Islet of Langerhans (tissue), 1 donor: ENCODE results near the gene PKIG.
"Not testable (repeated sequence)": the region's sequence is repeated elsewhere in the genome, so short reads cannot be mapped to it uniquely, and the experiment has no call there.

ENCODE experiments used
- FAIRE-seq: peaks from one replicate; lab custom pipeline; 2011; peaks lifted over from hg19 to GRCh38; lab: Jason Lieb, UNC

The PKIG gene

DNA sequence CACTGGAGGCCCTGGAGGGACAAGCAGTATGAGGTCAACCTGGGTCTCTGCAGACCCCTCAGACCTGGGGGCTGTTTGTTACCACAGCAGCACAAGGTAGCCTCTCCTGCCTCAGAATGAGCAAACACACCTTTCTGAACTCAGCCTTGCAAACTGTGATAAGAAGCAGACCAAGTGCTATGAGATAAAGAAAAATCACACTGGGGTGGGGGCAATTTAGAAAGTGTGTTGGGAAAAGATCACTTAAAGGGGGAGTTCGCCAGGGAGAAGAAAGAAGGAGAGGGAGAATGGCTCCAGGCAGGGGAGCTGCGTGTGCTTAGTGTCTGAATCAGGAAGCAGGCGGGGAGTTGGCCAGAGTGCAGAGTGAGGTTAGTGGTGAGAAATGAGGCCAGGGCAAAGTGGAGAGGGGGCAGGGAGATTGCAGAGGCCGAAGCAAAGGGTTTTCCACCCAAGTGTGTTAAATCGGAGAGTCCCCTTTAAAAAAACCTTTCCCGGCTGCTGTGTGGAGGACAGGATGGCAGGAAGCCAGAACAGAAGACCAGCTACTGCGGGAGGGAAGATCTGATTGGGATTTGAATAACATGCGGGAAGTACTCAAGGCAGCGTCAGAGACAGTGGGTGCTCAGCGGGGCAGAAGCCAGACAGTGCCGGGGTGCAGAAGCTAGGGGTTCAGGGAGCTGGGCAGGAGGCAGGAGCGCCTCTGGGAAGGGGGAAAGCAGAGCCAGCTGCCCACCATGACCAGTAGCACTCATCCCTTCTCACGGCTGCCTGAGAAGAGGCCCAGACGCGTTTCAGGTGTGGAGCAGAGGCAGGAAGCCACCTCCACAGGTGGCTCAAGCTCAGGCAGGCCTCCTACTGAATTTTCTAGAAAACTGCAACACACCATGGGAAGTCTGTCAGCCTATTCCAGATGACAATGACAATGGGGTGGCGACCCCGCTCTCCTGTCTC lies 60.1 kb downstream of the PKIG start:
- FAIRE-seq = no peak

DNA sequence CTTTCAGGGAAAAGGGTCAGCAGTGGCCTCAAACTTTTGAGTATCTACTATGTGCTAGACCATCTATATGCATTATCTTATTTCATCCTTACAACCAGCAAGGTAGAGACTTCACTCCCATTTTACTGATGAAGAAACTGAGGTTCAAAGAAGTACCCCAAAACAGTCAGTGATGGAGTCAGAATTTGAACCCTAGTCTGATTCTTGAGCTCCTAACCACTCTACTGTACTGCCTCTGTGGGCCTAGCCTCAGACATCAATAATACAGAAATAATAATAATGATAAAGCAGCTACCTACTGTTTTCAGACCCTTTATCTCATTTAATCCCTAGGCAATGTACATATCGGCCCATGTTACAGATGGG lies 60.8 kb downstream of the PKIG start:
- no peak for FAIRE-seq

DNA sequence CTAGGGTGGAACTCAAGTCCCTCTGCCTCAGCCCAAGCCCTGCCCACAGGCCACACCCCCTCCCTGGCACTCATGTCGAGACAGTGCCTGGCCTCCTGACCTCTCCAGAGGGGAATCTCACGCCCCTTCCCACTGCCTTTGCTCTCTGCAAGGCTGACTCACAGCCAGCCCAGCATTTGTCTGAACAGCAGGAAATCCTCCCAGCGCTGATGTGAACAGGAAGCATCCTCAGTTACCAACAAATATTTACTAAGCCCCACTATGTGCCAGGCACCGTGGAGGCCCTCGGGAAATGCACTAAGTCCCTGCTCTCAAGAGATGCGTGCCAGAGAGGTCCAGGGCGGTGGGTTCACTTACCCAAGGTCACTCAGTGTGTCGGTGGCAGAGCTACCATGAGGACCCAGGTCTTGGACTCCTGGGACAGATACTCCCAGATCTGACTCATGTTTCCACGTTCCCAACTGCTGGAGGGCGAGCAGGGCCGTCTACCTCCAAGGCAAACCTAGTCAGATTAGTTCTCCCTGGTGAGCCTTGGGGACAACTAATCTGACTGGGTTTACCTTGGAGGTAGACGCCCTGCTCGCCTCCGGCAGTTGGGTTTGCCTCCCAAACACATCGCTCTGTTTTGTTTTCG lies 61.3 kb downstream of the PKIG start:
- no peak for FAIRE-seq

DNA sequence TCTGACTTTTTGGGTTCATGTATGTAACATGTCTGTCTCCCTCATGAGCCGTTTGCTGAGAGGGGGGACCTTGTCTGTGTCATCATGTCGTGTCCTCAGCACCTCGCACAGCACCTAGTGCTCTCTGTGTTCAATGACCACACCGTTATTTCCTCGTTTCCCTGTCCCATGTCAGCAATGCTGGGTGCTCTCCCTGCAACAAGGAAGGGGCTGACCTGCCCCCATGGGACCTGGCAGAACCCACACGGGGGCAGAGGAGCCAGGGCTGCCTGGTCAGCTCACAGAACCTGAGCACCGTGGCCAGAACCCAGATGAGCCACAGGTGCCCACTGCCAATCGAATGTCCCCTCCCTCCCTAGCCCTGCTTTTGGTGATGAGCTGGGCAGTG lies 61.8 kb downstream of the PKIG start:
- no peak for FAIRE-seq

DNA sequence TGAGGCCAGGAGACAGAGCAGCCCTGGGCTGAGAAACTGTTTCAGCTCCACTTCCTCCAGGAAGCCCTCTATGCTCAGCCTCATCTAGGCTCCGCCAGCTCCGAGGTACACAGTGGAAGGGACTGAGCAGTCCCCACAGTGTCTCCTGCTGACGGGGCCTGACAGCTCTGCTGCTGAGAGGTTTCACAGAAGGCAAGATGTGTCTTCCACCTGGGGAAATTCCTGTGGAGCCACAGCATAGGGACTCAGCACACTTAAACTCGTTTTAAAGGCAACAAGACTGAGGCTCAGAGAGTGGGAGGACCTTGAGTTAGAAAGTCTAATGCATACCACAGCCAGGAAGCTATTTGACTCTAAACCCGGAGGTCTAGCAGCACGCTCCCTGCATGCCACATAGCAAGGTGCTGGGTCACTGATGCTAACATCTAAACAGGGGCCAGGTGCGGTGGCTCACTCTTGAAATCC lies 62.3 kb downstream of the PKIG start:
- FAIRE-seq = no peak

DNA sequence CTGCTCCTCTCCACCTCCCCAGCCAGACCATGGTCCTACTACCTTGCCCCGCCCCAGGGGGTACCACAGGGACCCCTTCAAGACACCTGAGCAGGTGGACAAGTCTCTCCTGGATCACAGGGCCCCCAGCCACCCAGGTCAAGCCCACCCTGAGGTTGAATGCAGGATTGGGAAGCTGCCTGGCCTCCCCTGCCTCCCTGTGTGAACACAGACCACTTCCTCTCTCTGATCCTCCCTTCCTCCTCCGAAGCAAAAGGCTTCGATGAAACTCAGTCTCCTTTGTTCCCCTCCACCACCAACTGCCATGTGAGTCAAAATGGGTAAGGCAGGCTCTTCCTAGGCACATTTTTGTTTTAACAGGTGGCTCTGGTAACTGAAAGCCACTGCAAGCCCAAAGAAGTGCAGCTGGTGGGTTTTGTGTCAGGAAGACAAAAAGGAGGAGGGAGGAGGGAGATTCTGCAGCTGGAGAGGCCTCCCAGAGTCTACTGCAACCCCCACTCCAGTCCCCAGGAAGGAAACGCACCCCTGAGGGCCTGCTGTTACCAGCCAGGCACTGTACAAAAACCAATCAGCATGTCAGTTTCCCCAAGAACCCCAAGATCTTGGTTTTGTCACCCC lies 63.8 kb downstream of the PKIG start:
- no peak for FAIRE-seq

DNA sequence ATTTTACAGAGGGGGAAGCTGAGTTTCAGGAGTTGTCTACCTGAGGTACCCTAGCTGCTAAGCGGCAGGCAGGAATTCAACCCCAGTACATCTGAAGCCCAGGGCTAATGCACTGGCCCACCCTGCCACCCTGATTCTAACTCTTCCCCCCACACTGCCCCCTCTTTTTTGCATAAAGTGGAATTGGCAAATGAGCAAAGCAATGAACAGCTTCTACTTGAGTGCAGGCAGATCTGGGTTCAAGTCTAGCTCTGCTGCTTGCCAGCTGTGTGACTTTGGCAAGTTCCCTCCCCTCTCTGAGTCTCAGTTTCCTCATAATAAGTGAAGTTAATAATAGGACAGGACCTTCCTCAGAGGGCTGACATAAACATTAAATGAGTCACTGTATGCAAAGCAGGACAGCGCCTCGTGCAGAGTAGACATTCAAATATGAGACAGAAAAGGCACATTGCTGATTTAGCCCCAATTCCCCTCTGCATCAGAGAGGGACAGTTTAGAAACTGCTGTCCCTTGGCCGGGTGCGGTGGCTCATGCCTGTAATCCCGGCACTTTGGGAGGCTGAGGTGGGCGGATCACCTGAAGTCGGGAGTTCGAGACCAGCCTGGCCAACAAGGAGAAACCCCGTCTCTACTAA lies 64.4 kb downstream of the PKIG start:
- FAIRE-seq = no peak

DNA sequence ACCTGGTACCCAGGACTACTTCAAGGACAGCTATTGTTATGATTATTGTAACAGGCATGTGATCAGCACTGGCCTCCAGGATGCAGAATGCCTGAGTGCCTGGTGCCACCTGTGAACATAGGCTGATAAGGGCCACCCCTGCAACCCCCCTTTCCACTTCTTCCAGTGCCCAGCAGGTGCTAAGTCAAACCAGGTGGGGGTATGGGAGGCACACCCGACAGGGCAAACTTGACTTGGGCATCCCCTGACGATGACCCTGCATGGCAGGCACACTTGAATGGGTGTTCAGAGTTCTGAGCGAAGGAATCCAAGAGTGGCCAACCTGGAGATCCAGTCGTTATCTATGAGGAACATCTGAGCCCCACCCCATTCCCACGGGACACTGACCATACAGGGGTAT lies 65.7 kb downstream of the PKIG start:
- no peak for FAIRE-seq

DNA sequence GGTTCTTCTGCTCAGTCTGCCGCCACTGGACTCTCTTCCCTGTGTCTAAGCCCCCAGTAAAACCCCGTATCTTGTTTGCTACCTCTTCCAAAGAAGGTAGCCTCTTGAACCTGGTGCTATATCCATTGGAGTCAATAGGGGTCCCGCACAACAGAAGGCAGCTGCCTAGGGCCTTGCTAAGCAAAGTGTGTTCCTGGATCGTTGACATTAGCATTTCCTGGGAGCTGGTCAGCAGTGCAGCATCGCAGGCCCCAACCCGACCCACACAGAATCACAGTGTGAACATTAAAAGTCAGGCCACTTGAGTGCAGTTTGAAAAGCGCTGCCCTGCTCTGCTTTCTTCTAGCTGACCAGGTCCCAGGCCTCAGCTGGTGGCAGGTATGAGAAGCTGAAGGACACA lies 66.2 kb downstream of the PKIG start:
- FAIRE-seq = no peak

DNA sequence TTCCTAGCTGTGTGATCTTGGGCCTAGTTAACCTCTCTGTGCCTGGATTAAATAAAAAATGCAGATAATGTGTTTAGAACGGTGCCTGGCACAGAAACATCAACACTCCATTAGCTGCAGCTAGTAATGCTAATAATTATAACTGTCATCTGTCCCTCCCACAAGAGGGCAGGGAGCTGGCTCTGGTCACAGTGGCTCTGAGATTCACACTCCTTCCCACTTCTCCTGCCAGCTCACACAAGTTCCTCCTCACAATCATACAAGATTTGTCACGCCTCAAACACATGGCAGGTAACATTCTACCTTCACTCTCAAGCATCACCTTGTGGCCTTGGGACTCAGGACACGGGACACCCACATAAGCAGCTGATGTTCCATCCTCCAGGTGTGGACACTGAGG lies 66.7 kb downstream of the PKIG start:
- FAIRE-seq = no peak

DNA sequence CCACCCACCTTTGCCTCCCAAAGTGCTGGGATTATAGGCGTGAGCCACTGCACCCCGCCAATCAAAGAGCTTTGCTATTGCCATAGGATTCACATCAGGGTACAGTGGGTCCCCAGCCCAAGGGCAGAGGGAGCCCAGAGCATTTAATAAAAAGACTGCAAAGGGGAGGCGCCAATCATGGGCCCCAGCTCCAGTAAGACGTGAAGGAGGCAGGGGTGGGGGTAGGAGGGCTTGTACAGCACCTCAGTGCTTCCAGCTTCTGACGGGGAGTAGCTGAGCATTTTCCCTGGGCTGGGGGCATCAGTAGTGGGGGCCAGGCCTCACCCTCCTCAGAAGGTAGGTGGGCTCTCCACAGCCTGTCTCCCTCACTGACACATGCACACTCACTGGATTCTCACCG lies 67.6 kb downstream of the PKIG start:
- no peak for FAIRE-seq

DNA sequence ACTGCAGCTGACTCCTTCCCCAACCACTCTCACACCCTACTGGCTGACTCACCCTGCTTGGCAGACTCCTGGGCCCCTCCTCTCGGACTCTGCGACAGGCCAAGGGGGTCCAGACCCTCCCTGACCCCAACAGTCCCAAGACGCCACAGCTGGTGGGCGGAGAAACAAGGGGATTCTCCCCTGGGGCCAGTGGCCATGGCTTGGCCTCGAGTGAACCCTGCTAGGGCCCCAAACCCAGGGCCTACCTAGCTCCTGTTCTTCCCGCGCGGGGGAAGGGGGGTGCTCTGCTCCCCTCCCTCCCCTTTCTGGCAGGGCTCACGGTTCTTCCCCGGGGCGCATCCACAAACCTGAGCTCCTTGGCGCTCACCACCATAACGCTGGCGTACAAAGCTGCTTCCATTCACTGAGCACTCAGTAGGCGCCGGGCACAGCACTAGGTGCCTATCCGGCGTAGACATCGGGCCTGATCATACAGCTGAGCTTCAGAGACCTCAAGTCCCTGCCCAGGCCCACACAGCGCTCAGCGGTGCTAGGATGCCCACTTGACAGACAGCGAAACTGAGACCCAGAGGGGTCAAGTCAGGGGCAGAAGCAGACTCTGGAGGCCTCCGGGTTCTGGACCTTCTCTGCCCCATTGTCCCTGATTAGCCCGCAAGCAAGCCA lies 68.5 kb downstream of the PKIG start:
- no peak for FAIRE-seq

DNA sequence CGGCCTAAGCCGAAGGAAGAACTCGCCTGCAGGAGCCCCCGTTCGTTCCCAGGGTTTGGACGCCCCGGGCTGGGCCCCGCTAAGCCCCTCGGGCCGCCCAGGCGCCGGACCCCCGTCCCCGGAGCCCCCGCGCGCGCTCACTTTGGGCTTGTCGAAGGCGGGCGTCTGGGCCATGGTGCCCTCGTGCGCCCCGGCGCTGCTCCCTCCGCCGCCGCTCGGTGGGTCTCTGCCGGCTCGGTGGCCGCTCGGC lies 69.0 kb downstream of the PKIG start:
- no peak for FAIRE-seq

DNA sequence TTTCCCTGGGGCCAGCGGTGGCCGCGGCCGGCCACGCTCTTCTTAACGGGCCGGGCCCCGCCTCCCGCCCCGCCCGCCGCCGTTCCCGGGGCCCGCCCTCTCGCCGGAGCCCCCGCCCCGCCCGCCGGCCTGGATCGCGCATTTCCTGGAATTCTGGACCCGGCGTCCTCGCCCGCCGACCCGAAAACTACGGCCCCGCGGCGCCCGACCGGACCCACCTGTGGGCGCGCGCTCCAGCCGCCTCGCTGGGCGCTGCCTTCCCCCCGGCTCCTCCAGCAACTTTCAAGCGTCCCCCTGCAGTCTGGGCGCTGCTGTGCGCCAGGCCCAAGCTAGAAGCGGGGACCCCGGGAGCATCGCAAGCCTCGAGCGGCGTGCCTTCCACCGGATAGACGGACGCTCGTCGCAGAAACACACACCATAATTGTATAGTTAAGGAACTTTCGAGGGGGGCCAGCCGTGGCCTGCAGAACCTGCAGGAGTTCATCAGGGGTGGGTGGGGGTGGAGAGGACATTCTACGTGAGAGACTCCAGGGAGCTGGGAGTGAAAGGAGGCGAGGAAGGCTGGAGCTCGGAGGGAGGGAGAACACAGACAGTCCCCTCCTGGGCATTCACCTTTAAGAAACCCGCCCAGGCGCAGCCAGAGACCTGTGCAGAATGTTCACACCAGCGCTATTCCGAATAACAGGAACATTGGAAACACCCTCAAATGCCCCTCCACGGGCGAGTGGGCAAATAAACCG lies 69.5 kb downstream of the PKIG start, which contains the start of gene ADA:
Gene ADA (minus strand): TSS at position 16 of the 740 bp plus-strand sequence. CDS start 92 bp downstream, outside the sequence.
- no peak for FAIRE-seq

DNA sequence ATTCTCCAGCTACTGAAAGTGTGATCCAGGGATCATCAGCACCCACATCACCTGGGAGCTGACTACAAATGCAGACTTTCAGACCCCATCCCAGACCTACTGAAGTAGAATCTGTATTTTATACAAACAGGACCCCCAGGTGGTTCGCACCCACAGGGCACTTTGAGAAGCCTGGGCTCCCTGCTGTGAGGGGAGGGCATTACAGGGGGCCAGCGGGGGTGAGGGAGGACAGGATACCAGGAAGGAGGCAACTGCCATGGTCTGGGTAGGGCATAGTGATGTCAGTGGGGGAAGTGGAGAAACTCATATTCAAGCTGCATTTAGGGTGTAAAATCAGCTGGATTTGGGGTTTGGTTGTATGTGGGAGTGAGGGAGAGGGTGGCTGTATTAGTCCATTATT lies 71.2 kb downstream of the PKIG start:
- FAIRE-seq = no peak

DNA sequence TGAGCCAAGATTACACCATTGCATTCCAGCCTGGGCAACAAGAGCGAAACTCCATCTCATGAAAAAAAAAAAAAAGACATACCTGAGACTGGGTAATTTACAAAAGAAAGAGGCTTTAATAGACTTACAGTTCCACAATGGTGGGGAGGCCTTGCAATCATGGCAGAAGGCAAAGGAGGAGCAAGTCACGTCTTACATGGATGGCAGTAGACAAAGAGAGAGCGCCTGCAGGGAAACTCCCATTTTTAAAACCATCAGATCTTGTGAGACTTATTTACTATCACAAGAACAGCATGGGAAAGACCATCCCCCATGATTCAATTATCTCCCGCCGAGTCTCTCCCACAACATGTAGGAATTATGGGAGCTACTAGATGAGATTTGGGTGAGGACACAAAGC lies 71.8 kb downstream of the PKIG start:
- FAIRE-seq = not testable (repeated sequence)

DNA sequence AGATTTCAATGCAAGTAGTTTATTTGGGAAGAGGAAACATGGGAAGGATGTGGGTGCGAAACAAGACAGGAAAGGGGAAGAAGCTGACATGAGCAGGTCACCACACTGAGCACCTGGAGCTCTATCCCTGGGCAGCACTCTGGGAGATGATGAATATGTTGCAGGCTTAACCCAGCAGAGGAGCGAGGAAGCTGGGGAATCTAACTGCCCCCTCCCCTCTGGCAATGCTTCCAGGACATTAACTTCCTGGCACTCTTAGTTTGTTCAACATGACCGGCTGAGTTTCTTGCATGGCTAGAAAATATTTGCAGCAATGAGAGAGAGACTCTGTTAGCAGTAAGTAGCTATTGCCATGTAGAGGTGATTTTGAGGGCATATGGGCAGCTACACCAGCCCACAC lies 74.1 kb downstream of the PKIG start:
- FAIRE-seq = no peak

DNA sequence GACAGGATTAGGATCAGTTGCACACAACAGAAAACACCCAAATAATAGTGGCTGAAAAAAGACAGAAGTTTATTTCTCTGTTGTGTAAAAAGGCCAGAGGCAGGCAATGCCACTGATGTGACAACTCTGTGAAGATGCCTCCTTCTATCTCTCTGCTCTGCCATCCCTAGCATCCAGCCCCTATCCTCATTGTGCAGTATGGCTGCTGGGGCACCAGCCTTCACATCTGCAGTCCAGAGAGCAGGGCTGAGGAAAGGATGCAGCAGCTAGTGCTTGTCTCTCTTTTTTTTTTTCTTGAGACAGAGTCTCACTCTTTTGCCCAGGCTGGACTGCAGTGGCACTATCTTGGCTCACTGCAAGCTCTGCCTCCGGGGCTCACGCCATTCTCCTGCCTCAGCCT lies 75.5 kb downstream of the PKIG start:
- no peak for FAIRE-seq

DNA sequence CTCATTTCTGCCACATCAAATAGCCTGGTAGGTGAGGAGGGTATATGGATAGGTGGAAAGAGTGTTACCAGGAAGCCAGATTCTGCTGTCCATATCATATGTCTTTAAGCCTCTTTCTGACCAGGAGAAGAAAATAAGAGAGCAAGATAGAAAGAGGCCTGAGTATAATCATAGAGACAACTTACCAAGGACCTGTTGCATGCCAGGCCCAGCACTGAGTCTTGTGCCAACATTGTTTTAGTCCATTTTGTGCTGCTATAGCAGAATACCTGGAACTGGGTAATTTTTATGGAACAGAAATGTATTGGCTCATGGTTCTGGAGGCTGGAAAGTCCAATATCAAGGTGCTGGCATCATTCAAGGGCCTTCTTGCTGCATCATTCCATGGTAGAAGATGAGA lies 76.4 kb downstream of the PKIG start:
- FAIRE-seq = no peak

DNA sequence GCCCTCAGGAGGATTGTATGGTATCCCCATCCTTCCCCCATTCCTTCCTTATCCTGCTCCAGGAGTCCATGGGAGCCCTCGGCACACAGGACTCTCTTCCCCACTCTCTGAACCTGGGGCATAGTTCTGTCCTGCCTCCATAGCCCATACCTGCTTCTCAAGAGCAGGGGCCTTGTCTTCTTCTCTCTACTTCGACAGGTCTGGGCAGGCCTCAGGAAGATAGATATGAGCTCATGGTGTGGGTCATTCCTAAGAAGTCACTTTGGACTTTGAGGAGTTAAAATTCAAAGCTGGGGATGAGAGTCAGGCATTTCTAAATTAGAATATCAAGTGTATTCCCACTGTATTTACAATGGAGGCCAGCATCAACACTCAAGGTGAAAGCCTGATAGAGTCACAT lies 77.6 kb downstream of the PKIG start:
- no peak for FAIRE-seq

DNA sequence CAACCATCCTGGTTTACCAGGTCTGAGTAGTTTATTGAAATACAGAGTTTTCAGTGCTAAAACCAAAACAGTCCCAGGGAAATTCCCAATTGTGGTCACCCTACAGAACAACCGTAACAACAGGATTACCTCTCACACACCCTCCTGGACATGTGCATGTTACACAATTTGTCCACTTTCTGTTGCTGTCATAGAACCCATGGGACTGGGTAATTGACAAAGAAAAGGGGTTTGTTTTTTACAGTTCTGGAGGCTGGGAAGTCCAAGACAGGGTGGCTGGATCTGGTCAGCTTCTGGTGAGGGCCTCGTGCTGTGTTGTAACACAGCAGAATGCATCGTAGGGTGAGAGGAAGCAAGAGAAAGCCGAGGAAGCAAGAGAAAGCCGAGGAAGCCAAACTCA lies 78.2 kb downstream of the PKIG start:
- FAIRE-seq = no peak

DNA sequence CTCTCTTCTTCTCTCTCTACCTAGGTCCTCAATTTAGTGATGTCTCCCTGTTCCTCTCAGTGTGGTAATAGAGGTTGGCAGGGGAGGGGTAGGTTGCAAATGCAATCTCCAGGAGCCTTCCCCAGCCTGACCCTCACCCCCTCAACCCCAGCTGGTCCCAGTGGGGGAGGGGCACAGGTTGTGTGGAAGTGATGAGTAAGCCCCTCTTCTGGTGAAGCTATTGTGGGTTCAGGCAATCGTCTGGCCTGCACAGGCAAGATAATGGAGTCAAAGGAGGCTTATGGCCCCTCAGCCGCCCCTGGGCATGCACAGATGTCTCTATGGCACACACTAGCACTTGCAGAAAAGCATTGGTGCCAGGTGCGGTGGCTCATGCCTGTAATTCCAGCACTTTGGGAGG lies 79.9 kb downstream of the PKIG start:
- FAIRE-seq = no peak
